Type B pancreatic cell (in vitro differentiated cells): Measurements from ENCODE around the gene SF3B2. TPM values are rescaled to one million over a fixed set of nuclear protein-coding genes. Genes with fewer than 3 reads are reported as not detected.

Experiments
- DNase-seq: peaks from one replicate; pipeline ENCODE4 v3.0.0; 2021; ENCODE audit warnings: mixed read lengths; ENCODE audit not compliant: unreplicated experiment; ENCODE audit errors: extremely low spot score
- H3K27ac Mint-ChIP-seq: 2 replicates; pipeline ENCODE4 v1.8.0; 2021; ENCODE audit warnings: mild to moderate bottlenecking, mixed read lengths
- H3K27me3 Mint-ChIP-seq: 2 replicates; pipeline ENCODE4 v1.8.0; 2021; ENCODE audit warnings: mixed read lengths
- H3K36me3 Mint-ChIP-seq: 2 replicates; pipeline ENCODE4 v1.8.0; 2021; ENCODE audit warnings: mixed read lengths
- H3K4me1 Mint-ChIP-seq: one replicate; pipeline ENCODE4 v1.8.0; 2021; ENCODE audit warnings: mixed read lengths; ENCODE audit not compliant: unreplicated experiment
- H3K4me3 Mint-ChIP-seq: 2 replicates; pipeline ENCODE4 v1.8.0; 2021; ENCODE audit warnings: mild to moderate bottlenecking, mixed read lengths
- H3K9me3 Mint-ChIP-seq: 2 replicates; pipeline ENCODE4 v1.8.0; 2021; ENCODE audit warnings: mixed read lengths
- CTCF ChIP-seq: fragments of 200-600 bp; sonication (generic); conservative IDR thresholded peaks from 2 replicates; pipeline ENCODE4 v1.5.0; 2021; ENCODE audit warnings: antibody characterized with exemption, mild to moderate bottlenecking
- total RNA-seq: library from RNA; stranded (reverse); gene quantifications from 2 replicates; pipeline ENCODE4 v1.2.1, GENCODE V29; 2021; ENCODE audit warnings: low replicate concordance

The SF3B2 gene
- total RNA-seq, 1 donor from 2014 or later: 210 TPM

GRCh38 chr11:66064571-66064970 is 12.4 kb downstream of the SF3B2 start:
- no peak overlapping the region for H3K4me3 Mint-ChIP-seq
- peaks cover 14% of the 10 kb centered on the region for H3K4me1 Mint-ChIP-seq
- H3K27me3 Mint-ChIP-seq: no peaks in the 10 kb centered on the region
- H3K36me3 Mint-ChIP-seq: peaks cover 66% of the 10 kb centered on the region
- no peak for TF ChIP-seq CTCF
- H3K9me3 Mint-ChIP-seq: no peaks in the 10 kb centered on the region
- DNase-seq: no peak
- no peak overlapping the region for H3K27ac Mint-ChIP-seq

- no peak for TF ChIP-seq CTCF
- Mint-ChIP-seq H3K9me3 (no peaks in the 10 kb centered on the region), H3K27me3 (no peaks in the 10 kb centered on the region), H3K4me1 (peaks cover 22% of the 10 kb centered on the region), H3K4me3 (no peak overlapping the region), H3K27ac (peak overlapping the region; percentile 55), H3K36me3 (peaks cover 53% of the 10 kb centered on the region)
- no peak for DNase-seq
Measured at GRCh38 chr11:66066751-66067150, 14.6 kb downstream of the SF3B2 start.

GRCh38 chr11:66067640-66068039 is 15.5 kb downstream of the SF3B2 start:
- H3K4me1 Mint-ChIP-seq: peaks cover 30% of the 10 kb centered on the region
- peak overlapping the region; percentile 94 for H3K4me3 Mint-ChIP-seq
- no peaks in the 10 kb centered on the region for H3K9me3 Mint-ChIP-seq
- no peak for DNase-seq
- H3K36me3 Mint-ChIP-seq: peaks cover 51% of the 10 kb centered on the region
- H3K27me3 Mint-ChIP-seq: no peaks in the 10 kb centered on the region
- H3K27ac Mint-ChIP-seq: peak overlapping the region; percentile 97
- TF ChIP-seq CTCF: no peak

- Mint-ChIP-seq H3K36me3 (peaks cover 44% of the 10 kb centered on the region), H3K27me3 (no peaks in the 10 kb centered on the region), H3K4me1 (peaks cover 36% of the 10 kb centered on the region), H3K27ac (peak overlapping the region; percentile 97), H3K9me3 (no peaks in the 10 kb centered on the region), H3K4me3 (peak overlapping the region; percentile 94)
- peak; percentile 93 for TF ChIP-seq CTCF
- DNase-seq: peak; percentile 84
Measured at GRCh38 chr11:66068154-66068821, 16.1 kb downstream of the SF3B2 start.

GRCh38 chr11:66068923-66069714 is 17.0 kb downstream of the SF3B2 start:
- Mint-ChIP-seq H3K4me1 (peaks cover 36% of the 10 kb centered on the region), H3K4me3 (peak overlapping the region; percentile 94), H3K27me3 (no peaks in the 10 kb centered on the region), H3K9me3 (no peaks in the 10 kb centered on the region), H3K36me3 (peaks cover 37% of the 10 kb centered on the region), H3K27ac (peak overlapping the region; percentile 97)
- TF ChIP-seq CTCF: no peak
- DNase-seq: no peak
